HG03342 (cell line): ENCODE results near the gene CRABP1.
"Not testable (repeated sequence)": the region's sequence is repeated elsewhere in the genome, so short reads cannot be mapped to it uniquely, and the experiment has no call there.

Source experiments
- ATAC-seq: cut with Tn5 transposase; IDR thresholded peaks from one replicate; pipeline ENCODE4 v1.9.1; 2021; ENCODE audit warnings: mild to moderate bottlenecking, moderate library complexity; ENCODE audit not compliant: unreplicated experiment

The CRABP1 gene

DNA sequence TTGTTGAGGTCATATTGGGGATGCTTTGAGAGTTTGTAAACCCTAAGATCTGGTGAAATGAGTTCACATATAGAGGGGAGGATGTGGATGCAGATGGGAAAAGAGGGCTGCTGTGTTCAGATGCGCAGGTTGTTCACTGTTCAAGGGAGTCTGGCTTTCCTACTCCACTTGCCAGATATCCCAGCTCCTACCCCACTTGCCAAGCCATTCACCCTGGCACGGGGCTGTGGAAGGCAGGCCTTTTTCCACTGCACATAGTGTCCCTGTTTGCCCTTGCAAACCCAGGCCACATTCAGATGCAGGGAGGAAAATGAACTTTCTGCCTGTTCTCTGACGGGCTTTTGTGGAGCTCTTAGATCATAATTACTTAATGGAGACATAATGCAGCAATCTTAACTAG is 29.0 kb downstream of the CRABP1 start:
- no peak for ATAC-seq

DNA sequence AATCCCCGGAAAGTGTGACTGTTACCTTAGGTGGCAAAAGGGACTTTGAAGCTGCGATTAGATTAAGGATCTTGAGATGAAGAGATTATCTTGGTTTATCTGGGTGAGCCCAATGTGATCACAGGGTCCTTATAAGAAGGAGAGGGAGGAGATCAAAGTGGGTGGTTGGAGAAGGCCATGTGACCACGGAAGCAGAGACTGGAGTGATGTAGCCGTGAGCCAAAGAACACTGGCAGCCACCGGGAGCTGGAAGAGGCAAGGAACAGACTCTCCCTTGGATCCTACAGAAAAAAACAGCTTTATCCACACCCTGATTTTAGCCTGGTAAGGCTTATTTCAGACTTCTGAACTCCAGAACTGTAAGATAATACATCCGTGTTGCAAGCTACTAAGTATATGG is 29.9 kb downstream of the CRABP1 start:
- ATAC-seq = no peak

DNA sequence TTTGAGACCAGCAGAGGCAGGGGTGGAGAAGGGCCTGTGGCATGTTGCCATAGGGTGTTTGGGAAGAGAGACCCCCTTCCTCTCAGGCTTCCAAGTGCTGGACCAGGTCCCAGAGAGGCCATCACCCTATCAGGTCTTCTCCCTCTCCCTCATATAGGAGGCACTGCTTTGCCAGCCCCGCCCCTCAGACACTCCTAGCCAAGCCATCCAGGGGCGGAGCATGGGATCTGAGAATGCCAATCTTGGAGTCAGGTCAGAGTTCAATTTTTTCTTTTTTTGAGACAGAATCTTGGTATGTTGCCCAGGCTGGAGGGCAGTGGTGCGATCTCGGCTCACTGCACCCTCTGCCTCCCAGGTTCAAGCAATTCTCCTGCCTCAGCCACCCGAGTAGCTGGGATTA is 32.7 kb downstream of the CRABP1 start:
- ATAC-seq = no peak

DNA sequence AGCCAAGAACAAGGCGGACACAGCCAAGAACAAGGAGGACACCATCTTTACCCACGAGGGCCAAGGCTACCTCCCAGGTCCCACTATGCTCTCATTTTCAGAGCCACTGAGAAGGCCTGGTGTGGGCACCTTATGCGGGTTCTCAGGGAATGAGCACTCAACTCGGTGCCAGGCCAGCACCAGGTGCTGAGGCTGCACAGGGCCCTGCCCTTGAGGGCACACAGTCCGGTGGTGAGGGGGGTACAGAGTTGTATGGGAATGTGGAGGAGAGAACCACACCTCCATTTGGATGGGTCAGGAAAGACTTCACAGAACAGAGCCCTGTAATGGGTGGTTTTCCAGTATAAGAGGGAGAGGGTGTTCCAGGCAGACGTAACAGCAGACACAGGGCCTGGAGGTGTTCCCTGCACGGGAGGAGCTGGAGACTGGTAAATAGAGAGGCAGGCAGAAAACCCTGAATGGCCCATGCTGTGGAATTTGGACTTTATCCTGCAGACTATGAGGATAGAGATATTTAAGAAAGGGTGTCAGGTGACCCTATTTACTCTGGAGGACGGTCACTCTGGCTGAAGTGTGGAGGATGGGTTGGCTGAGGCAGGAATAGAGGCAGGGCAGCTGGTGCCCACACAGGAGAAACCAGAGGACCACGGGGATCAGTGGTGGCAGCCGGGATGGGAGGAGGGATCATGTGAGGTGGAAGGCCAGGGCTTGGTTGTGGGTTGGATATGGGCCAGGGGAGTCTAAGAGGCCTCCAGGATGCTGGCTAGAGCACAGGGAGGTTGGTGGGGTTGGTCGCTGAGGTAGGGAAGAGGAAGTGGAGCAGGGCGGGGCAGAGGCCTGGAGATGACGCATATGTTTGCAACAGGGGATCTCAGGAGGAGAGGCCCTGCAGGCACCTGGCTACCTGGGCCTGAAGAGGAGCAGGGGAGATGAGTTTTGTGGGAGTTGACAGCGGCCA is 34.6 kb downstream of the CRABP1 start:
- ATAC-seq = no peak

DNA sequence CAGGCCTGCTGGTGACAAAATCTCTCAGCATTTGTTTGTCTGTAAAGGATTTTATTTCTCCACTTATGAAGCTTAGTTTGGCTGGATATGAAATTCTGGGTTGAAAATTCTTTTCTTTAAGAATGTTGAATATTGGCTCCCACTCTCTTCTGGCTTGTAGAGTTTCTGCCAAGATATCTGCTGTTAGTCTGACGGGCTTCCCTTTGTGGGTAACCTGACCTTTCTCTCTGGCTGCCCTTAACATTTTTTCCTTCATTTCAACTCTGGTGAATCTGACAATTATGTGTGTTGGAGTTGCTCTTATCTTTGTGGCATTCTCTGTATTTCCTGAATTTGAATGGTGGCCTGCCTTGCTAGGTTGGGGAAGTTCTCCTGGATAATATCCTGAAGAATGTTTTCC is 40.0 kb downstream of the CRABP1 start:
- not testable (repeated sequence) for ATAC-seq

DNA sequence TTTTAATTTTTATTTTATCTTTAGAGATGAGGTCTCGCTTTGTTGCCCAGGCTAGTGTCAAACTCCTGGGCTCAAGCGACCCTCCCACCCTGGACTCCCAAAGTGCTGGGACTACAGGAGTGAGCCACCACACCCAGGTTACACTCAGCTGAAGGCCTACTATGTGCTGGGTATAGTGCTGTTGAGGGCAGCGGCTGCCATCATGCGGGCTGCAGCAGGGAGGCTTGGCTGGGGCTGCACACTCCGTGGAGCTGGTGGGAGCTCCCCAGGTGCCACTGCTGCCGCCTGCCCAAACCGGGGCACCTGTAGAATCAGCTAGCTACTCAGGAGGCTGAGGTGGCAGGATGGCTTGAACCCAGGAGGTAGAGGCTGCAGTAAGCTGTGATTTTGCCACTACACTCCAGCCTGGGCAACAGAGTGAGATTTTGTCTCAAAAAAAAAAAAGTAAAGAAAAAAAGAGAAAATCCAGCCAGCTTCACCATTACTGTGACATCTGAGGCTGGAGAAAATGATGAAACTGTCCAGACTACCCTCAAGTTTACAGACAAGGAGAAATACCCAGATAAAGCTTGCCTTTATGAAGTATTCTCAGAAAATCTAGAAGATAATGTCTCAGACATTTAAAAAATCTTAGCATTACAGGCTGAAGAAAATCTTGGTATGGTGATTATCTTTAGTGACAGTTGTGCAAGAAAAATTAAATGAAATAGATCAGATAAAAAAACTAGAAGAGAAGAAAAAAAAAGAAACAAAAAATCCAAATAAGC is 42.1 kb downstream of the CRABP1 start:
- no peak for ATAC-seq

DNA sequence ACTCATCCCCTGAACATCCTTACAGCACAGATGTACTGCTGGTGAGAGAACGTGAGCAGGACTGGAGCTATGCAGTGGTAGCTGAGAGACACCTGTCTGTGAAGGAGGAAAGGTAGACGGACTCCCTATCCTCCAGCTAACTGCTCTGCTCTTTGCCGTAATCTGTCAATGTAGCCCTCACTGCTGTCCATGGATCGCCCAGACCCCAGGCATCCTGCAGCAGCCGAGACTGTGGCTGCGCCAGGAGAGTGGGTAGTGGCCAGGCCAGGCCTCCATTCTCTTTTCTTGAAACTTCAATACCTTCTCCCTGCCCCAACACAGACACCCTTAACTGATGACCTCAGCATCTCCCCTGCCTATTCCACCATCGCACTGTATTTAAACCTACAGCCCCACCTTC is 44.5 kb downstream of the CRABP1 start:
- no peak for ATAC-seq

DNA sequence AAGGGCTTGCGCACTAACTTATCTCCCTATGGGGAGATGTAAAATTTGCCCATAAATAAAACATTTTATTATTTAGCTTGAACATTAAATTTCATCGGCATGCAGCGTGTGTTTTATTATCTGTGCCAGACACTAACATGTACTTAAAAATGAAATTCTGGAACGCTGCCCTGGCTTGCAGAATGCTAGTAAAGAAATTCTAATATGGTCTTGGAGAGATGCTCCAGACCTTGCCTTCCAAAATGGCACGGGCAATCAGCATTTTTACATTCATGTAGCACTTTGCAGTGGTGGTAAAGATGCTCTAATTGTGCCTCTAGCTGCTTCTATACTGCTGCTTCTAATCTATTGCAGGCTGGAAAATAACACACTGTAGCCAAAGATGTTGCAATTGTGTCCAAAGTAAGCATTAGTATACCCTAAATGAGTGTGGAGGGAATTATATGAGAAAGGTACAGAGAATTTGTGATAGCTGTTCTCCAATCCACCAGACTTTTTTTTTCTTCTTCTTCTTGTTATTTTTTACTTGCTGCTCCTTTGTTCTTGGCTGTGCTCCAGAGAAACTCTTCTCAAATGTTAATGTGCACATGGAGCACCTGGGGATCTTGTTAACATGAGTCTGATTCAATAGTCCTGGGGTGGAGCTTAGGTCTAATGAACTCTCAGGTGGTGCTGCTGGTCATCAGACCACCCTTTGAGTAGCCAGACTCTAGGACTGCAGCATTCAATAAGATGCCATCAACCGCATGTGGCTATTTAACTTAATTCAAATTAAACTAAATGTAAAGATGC is 47.3 kb downstream of the CRABP1 start:
- ATAC-seq = no peak

DNA sequence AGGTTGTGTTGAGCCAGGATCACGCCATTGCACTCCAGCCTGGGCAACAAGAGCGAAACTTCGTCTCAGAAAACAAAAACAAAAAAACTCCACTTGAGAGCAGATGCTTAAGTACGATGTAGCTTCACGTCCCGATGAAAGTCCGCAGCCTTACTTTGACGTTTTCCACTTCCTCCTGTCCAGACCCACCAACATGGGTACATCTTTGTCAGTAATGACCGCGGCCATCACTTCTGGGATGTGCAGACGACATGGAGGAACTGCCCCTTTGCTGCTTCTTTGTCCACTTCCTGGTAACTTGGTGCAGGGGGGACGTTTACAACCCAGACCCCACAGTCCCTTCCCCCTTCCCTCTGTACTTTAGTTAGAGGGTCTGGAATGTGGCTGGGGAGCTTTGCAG is 48.7 kb downstream of the CRABP1 start:
- no peak for ATAC-seq

DNA sequence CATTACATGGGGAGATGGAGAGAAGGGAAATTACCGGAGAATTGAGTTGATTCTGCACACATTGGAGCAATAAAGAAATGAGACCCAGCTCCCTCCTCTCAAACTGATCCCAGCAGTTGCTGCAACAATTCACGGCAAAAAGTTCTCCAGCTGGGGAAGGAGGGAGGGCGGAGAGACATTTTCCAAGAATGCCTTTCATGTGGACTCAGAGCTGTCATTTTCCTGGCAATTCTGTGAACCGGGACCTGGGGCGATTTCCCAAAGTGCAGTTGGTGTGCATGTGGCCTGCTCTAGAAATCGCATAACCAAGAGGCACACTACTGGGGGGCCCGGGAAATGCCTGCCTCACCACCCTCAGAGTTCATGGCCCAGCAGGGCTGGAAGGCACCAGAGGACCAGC is 49.2 kb downstream of the CRABP1 start:
- no peak for ATAC-seq

DNA sequence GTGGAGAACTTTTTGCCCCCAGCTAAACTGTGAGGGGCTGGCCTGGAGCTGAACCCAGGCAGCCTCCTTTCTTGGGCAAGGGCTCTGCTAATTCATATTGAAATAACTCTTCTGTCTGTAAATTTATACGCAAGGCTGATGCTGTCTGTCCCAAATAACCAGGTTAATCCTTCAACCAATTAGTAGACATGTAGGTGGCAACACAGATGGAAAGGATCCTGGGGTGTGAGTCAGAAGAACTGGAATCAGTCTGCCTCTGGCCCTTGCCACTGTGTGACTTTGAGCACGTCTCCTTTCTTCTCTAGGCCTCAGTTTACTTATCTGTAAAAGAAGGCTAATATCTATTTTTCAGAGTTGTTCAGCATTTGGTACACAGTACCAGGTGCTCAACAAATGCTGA is 49.6 kb downstream of the CRABP1 start:
- ATAC-seq = no peak

DNA sequence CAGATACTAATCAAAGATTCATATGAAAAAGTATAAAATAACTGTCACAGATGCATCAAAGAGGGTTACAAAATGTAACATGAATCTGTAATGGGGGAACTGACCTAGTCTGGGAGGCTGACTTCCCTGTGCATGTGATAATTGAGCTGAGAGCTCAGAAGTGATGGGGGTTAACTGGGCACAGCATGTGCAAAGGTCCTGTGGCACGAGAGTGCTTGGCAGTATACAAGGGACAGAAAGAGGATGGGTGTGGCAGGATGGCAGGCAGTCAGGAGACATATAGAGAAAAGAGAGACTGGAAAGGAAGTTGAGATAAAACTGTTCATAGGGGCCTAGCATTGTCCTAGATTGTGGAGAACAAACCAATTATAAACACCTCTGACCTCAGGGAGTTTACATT is 50.1 kb downstream of the CRABP1 start:
- no peak for ATAC-seq

DNA sequence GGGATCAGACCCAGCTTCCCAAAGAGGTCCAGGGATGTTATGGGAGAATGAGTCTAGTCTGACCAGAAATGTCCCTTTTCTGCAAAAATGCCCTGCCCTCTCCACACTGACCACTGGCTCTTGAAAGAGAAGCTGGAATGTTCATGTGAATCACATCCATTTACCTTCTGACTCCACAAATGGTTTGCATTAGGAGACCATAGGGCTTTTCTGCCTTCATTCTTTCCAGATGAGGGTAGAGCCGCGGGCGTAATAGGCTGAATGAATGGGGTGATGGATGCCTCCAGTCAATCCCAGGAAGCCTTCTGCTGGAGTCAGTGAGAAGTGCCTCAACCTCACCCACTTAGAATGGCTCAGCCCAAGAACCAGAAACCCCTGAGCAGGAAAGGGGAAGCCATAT is 50.7 kb downstream of the CRABP1 start:
- no peak for ATAC-seq

DNA sequence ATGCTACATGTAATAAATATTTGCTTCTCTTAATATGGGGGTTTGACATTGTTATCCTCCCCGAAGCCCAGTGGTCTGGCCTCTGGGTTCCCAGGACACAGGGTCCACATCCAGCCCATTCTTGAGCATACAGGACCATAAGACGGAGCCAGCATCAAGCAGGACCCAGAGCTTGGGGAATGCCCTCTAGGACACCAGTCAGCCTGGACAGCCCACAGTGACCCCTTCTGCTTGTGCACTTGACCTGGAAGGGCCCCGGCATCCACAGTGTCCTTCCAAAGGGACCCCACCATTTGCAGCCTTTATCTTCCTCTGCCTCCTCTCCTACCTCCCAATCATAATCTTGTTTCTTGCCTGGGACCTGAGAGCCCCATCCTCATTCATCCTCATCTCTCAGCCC is 51.6 kb downstream of the CRABP1 start:
- ATAC-seq = no peak

DNA sequence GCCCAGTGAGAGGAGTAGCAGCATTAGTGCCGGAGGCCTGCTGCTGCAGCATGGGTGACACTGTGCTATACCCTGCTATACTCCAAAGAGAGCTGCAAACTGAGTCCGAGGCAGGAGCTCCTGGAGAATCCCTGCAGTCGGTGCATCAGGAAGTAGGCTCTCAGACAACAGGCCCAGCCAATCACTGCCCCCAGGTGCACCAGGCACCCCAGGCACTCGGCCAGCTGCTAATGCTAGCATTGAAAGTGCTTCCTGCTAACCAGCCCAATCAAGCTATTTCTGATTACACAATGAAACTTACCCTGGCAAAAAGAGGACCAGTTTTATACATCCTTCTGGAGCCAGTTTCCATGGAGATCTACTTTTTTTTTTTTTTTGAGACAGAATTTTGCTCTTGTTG is 52.3 kb downstream of the CRABP1 start:
- no peak for ATAC-seq

DNA sequence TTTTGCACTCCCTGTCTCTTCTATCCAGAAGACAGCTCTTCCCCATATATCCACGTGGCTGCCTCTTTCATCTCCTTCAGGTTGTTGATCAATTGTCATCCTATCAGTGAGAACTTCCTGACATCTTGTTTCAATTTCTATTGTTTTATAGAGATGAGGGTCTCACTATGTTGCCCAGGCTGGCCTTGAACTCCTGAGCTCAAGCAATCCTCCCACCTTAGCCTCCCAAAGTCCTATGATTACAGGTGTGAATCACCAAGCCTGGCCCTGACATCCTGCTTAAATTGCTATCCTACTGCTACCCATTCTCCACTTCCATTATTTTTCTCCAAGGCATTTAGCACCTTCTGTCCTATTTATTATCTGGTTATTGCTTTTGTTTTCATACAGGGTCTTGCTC is 53.0 kb downstream of the CRABP1 start:
- ATAC-seq = no peak

DNA sequence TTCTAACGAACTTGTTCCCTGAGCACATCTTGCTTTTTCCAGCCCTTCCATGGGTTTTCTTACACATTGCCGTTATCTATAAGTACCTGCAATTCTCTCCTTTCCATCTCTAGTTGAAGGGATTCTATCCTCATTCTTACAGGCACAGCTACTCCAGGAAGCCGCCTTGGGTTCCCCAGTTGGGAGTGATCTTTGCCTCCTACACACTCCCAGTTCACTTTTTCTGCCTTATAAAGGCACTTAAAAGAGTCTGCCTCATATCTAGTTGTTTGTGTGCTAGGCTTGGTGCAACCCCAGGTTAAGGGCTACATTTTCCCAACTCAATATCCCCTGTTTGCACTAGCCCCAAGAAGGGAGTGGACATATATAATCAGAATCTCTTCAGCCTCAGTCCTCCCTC is 53.9 kb downstream of the CRABP1 start:
- no peak for ATAC-seq

DNA sequence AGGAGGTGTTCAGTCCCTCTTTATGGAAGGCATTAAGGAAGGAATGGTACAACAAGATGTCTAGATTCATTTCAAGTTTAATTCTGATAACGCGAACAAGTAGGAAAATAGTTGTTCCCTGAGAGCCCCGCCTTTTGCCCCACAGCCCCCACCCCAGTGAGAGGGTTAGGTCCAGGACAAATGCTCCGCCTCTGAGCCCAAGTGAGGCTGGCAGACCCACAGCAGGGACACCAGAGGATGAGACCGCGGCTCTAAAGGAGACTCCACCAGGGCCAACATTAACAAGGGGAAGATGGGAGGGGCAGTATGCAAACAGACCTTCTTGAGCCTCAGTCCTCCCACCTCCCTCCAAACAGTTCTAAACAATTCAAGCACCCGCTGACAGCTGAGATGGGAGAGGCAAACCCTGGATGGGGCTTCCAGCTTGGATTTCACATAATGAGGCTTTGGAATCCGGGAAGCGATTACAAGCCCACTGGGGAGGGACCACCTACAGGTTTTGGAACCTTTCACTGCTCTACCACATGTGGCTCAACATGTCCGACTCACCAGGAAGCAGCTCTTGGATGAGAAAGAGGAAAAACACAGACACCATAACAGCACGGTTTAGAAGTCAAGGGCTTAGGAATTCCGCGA is 54.9 kb downstream of the CRABP1 start:
- ATAC-seq = no peak

DNA sequence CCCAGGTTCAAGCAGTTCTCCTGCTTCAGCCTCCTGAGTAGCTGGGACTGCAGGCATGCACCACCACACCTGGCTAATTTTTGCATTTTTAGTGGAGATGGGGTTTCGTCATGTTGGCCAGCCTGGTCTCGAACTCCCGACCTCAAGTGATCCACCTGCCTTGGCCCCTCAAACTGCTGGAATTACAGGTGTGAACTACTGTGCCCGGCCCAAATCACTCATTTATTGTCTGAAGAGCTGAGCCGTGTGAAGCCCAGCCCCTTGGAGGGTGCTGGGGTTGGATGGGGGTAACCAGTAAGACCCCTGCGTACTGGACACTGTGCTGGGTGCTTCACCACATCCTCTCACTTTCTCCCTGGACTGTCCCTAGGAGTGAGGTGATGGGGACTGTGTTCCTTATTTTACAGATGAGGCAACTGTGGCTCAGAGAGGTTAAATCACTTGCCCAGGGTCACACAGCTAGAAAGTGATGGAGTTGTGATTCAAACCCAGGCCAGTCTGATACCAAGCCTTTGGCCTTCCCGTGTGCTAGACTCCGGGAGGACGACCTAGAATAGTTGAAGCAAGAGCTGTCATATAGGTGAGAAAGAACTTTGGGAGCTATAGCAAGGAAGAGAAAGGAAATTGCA is 56.1 kb downstream of the CRABP1 start:
- ATAC-seq = no peak

DNA sequence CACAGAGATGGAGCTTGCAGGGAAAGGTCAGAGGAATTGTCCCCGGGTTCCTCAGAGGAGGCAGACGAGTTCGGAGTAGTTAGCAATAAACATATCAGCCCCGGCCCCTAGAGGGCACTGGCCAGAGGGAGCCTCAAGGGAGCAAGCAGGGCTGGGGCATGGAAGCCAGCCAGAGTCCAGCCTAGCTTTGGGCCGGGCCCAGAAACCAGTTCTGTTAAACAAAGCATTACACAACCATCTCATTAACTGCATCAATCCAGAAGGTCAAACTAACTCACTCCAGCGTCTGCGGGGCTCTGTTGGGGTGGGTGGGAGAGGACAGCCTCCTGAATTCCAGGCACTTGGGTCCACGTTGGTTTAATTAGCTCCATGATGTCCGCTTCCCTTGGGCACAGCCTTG is 56.8 kb downstream of the CRABP1 start:
- ATAC-seq = no peak
